ELF-1 (cell line): ENCODE data around the gene EIF5A.

ENCODE experiments used
- DNase-seq: peaks from one replicate; pipeline ENCODE4 v3.0.0-alpha.2; 2016; ENCODE audit warnings: low read depth, low spot score

The EIF5A gene

GRCh38 chr17:7355053-7355452 lies 47.6 kb downstream of the EIF5A start, which contains the start of gene TMEM95:
TMEM95 (plus strand) TSS chr17:7355156; CDS start chr17:7355205, 49 bp downstream.
- no peak for DNase-seq

GRCh38 chr17:7355573-7355972 lies 48.1 kb downstream of the EIF5A start:
- DNase-seq = no peak

DNA sequence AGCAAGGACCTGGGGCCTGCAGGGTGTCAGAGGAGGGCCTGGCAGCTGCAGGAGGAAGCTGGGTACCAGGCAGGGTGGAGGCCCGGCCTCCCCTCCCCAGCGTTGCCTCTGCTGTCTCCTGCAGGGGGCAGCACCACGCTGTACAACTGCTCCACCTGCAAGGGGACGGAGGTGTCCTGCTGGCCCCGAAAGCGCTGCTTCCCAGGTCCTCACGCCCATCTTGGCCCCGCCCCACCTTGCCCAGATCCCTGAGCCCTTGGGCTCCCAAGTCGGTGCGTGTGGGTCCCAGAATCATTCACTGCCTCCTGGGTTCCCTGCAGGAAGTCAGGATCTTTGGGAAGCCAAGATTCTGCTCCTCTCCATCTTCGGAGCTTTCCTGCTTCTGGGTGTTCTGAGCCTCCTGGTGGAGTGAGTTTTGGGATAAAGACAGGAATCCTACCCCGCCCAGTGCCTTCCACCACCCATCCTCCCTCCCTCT lies 48.7 kb downstream of the EIF5A start:
- DNase-seq = peak; percentile 93

- no peak for DNase-seq
These were observed 49.3 kb downstream of the EIF5A start for GRCh38 chr17:7356756-7357155.

DNA sequence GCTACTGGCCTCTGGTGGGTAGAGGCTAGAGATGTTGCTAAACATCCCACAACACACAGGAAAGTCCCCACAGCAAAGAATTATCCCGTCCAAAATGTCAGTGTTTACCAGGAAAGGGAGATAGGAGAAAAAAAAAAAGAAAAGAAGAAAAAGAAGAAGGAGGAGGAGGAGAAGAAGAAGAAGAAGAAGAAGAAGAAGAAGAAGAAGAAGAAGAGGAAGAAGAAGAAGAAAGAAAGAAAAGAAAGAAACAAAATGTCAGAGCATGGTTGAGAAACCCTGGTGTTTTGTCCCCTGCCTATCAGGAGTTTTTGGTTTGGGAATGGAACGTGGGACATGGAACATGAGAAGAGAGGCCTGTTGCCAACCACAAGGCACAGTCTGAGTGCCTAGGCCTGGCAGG lies 50.0 kb downstream of the EIF5A start:
- DNase-seq = no peak

DNA sequence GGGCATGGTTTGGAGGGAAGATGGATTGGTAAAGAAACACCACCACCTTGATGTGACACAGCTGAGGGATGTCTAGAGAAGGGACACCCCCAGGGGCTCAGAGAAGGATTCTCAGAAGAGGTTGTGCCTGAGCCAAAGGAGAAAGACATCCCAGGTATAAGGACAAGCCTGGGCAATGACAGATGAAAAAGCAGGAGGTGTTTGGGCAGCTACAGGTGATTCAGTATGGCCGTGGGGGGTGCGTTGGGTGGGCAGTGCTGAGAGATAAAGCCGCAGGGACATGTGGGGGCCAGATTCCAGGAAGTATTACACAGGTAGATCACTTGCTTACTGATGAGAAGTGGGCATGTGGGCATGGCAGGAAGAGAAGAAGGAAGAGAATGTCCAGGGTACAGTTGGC lies 54.5 kb downstream of the EIF5A start:
- no peak for DNase-seq
